ENCODE results near the gene MAP2K4. TPM values are rescaled to one million over a fixed set of nuclear protein-coding genes. Genes with fewer than 3 reads are reported as not detected.
A peak's percentile ranks its signal among the peaks of the same experiment; 100 is the strongest.

MAP2K4 gene
- total RNA-seq, 1 experiment from 2014 or later, result 46.1 TPM

GRCh38 chr17:11997147-11997971, 23.3 kb upstream of the MAP2K4 start, which contains the start of gene ZNF18:
Gene ZNF18, minus strand, starts transcription at chr17:11997475. Its CDS starts 4,646 bp downstream, at chr17:11992829.
- Histone ChIP-seq H3T11ph (ENCODE audit: low read length) (no peak within 1 kb of the TSS), H3K4ac (ENCODE audit: low read depth, low read length) (no peak within 1 kb of the TSS; the same call in 1 of the 2 replicates)

More at GRCh38 chr17:11997147-11997971, 23.3 kb upstream of the MAP2K4 start, which contains the start of gene ZNF18:
- H3K36me3 Mint-ChIP-seq (ENCODE audit: insufficient read depth in 1 of 3, low read depth in 3 of 3), result peaks cover 0 to 9% (median 7%) of the 10 kb centered on the region in 3 experiments; a peak in 6 of 7 replicates
- peak within 1 kb of the TSS; percentile 98 to 99 (median 98) for H3K27ac Mint-ChIP-seq
- Histone ChIP-seq H3K4me1 (ENCODE audit: insufficient read depth, low read length) (no peaks in the 10 kb centered on the region), H3K9me3 (ENCODE audit: control insufficient read depth, low read depth, low read length) (no peaks in the 10 kb centered on the region), H2BK20ac (ENCODE audit: low read depth, low read length, poor library complexity, severe bottlenecking) (no peak within 1 kb of the TSS), H4K20me1 (ENCODE audit: control insufficient read depth, insufficient read depth, insufficient read length) (no peaks in the 10 kb centered on the region), H4K91ac (ENCODE audit: insufficient read length, low read depth, low read length) (no peak within 1 kb of the TSS), H2BK120ac (ENCODE audit: low read depth, low read length, poor library complexity, severe bottlenecking) (no peak within 1 kb of the TSS), H2BK12ac (ENCODE audit: insufficient read length, low read depth, low read length) (peak within 1 kb of the TSS; percentile 35), H3K56ac (ENCODE audit: insufficient read length, low read depth, low read length) (no peak within 1 kb of the TSS), H3K23me2 (ENCODE audit: insufficient read length, low read depth, low read length, poor library complexity, severe bottlenecking) (peaks cover 12% of the 10 kb centered on the region), H4K8ac (replicated peaks; ENCODE audit: insufficient read length, low read depth, low read length) (no peak within 1 kb of the TSS), H3K9ac (ENCODE audit: extremely low read depth, insufficient read length, low read length) (peak within 1 kb of the TSS; percentile 86), H3K23ac (ENCODE audit: insufficient read length, low read depth, low read length) (no peak within 1 kb of the TSS), H2BK5ac (ENCODE audit: insufficient read length, low read length) (peak within 1 kb of the TSS; percentile 10), H3K4me2 (ENCODE audit: insufficient read depth, insufficient read length, low read length) (peak within 1 kb of the TSS; percentile 95), H3K79me2 (ENCODE audit: insufficient read depth, low read length) (no peaks in the 10 kb centered on the region), H3K79me1 (ENCODE audit: insufficient read depth, low read depth, low read length, poor library complexity, severe bottlenecking) (no peaks in the 10 kb centered on the region), H4K5ac (ENCODE audit: insufficient read length, low read depth, low read length) (peak within 1 kb of the TSS; percentile 58), H2AFZ (ENCODE audit: low read length) (peak within 1 kb of the TSS; percentile 67), H3K27ac (ENCODE audit: insufficient read length, low read depth, low read length) (peak within 1 kb of the TSS; percentile 63), H3K18ac (ENCODE audit: insufficient read length, low read depth, low read length) (peak within 1 kb of the TSS; percentile 97), H2BK15ac (ENCODE audit: low read depth, low read length) (no peak within 1 kb of the TSS), H3K14ac (ENCODE audit: insufficient read depth, low read length) (peak within 1 kb of the TSS; percentile 96), H3K27me3 (ENCODE audit: insufficient read depth, low read length) (no peaks in the 10 kb centered on the region), H2AK5ac (ENCODE audit: insufficient read length, low read length) (no peak within 1 kb of the TSS)
- no CpG with 5 or more reads among the region's 74 CpGs for WGBS (ENCODE audit: extremely low coverage, insufficient read length, low lambda C conversion rate)
- TF ChIP-seq CTCF (conservative IDR thresholded peaks at IDR 0.05), result no peak
- H3K9me3 Mint-ChIP-seq, result no peaks in the 10 kb centered on the region
- H3K4me1 Mint-ChIP-seq, result peaks cover 11 to 13% of the 10 kb centered on the region in 2 experiments
- H3K4me3 Mint-ChIP-seq, result peak within 1 kb of the TSS; percentile 86 to 91
- no peaks in the 10 kb centered on the region; the same call in 1 of the 2 replicates for H3K27me3 Mint-ChIP-seq (ENCODE audit: low read depth)
- peak; percentile 99 for DNase-seq

Measured in H9 (cell line).